ENCODE measurements around the gene SUPT20H. TPM values are rescaled to one million over a fixed set of nuclear protein-coding genes. Genes with fewer than 3 reads are reported as not detected.

SUPT20H gene
- total RNA-seq, 8 experiments from 2014 or later = 27.7 to 89.1 (median 58.5) TPM

DNA sequence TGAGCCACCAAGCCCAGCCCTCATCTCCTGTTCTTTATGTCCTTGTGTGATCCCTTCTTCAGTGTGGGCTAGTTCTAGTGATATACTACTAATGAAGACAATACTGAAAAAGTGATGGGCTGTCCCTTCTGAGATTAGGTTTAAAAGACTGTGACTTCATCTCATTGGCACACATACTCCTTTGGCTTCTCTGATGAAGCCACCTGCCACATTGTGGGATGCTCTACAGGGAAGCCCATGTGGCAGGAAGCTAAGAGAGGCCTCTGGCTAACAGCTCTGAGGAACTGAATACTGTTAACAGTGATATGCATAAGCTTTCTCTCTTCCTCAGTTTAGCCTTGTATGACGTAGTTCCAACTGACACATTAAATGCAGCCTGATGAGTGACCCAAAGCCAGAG, 32.3 kb upstream of the SUPT20H start:
- 0 to 100% (median 83%) methylated on average over 1 of the region's 1 CpG; no CpG with 5 or more reads in 5 of the 10 experiments for WGBS, 10 experiments
- no peak for ATAC-seq (replicated peaks in 6 of 8)
- no peak overlapping the region for H3K4me3 ChIP-seq
- H3K27ac ChIP-seq = no peak overlapping the region
- in situ Hi-C loops (cut with MboI; ENCODE audit: low pct_unique_long_range_greater_than_20kb in 2 of 9, low sequenced_read_pairs in 9 of 9, unreplicated experiment in 9 of 9) = no loop called here
- peaks cover 0 to 8% of the 10 kb centered on the region in 2 donors for H3K4me1 ChIP-seq (replicated peaks in 1 of 2)

- no peak for ATAC-seq (replicated peaks in 6 of 8)
- Histone ChIP-seq H3K27ac (no peak overlapping the region), H3K4me1 (replicated peaks in 1 of 2) (peaks cover 0 to 8% of the 10 kb centered on the region in 2 donors), H3K4me3 (no peak overlapping the region)
- WGBS, 10 experiments = no CpG with 5 or more reads among the region's 2 CpGs
- in situ Hi-C loops (cut with MboI; ENCODE audit: low pct_unique_long_range_greater_than_20kb in 2 of 9, low sequenced_read_pairs in 9 of 9, unreplicated experiment in 9 of 9) = no loop called here
These were observed 31.4 kb upstream of the SUPT20H start for GRCh38 chr13:37090912-37091311.

- Histone ChIP-seq H3K4me3 (no peak overlapping the region), H3K27ac (no peak overlapping the region), H3K4me1 (replicated peaks in 1 of 2) (peaks cover 0 to 8% of the 10 kb centered on the region in 2 donors)
- in situ Hi-C loops (cut with MboI; ENCODE audit: low pct_unique_long_range_greater_than_20kb in 2 of 9, low sequenced_read_pairs in 9 of 9, unreplicated experiment in 9 of 9) = no loop called here
- 40 to 100% (median 94%) methylated on average over 1 to 3 of the region's 3 CpGs; no CpG with 5 or more reads in 2 of the 10 experiments for WGBS, 10 experiments
- ATAC-seq (replicated peaks in 6 of 8) = no peak
These were observed 30.0 kb upstream of the SUPT20H start for GRCh38 chr13:37089495-37089894.

- 52 to 89% (median 78%) methylated on average over 1 to 2 of the region's 2 CpGs for WGBS, 10 experiments
These were observed 28.0 kb upstream of the SUPT20H start for GRCh38 chr13:37087486-37087885.

DNA sequence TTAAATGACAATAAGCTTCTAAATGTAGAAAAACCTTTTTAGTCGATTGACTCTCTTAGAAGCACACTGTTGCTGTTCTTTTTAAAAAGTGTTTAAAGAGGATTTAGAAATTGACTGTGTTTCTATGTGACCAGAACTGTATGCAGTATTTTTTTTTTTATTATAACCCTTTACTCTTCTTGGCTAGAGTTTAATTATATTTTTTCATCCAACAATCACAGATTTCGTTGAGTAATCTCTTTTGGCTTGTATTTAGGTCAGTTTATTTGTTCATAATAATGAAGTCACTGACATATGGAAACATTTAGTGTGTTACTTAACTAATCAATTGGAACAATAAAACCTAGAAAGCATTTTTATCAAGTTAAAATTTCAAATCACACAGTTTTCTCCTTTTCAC, 26.1 kb upstream of the SUPT20H start:
- WGBS, 10 experiments = 0 to 90% (median 66%) methylated on average over 2 of the region's 2 CpGs
- in situ Hi-C loops (cut with MboI; ENCODE audit: low pct_unique_long_range_greater_than_20kb in 2 of 9, low sequenced_read_pairs in 9 of 9, unreplicated experiment in 9 of 9) = no loop called here

More at GRCh38 chr13:37087486-37087885, 28.0 kb upstream of the SUPT20H start:
- Histone ChIP-seq H3K27ac (no peak overlapping the region), H3K4me3 (no peak overlapping the region), H3K4me1 (replicated peaks in 1 of 2) (no peaks in the 10 kb centered on the region)
- in situ Hi-C loops (cut with MboI; ENCODE audit: low pct_unique_long_range_greater_than_20kb in 2 of 9, low sequenced_read_pairs in 9 of 9, unreplicated experiment in 9 of 9) = no loop called here
- ATAC-seq (replicated peaks in 6 of 8) = no peak

DNA sequence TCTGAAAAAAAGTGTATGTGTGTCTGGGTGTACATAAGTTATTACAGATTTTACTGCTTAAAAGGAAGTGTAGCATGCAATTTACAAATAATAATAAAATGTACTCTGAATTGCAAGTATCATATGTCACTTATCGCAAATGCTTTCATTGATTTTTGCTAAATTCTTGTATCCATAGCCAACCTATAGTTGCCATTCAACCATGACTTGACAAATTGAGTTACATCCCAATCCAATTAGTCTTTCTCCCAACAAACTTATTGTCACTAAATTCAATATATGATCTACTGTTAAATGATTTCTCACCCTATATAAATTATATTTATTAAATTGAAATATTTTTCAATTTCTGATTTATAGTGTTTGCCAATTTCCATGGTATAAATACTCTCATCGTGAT, 17.3 kb upstream of the SUPT20H start:
- H3K27ac ChIP-seq = no peak overlapping the region
- H3K4me1 ChIP-seq (replicated peaks in 1 of 2) = peaks cover 0 to under 1% of the 10 kb centered on the region in 2 donors
- in situ Hi-C loops (cut with MboI; ENCODE audit: low pct_unique_long_range_greater_than_20kb in 2 of 9, low sequenced_read_pairs in 9 of 9, unreplicated experiment in 9 of 9) = no loop called here
- ATAC-seq (replicated peaks in 6 of 8) = no peak
- H3K4me3 ChIP-seq = no peak overlapping the region
- WGBS, 10 experiments = 80 to 100% (median 94%) methylated on average over 1 to 2 of the region's 2 CpGs; no CpG with 5 or more reads in 1 of the 10 experiments

More for the DNA sequence above, 26.1 kb upstream of the SUPT20H start:
- no peaks in the 10 kb centered on the region for H3K4me1 ChIP-seq (replicated peaks in 1 of 2)
- no peak overlapping the region for H3K27ac ChIP-seq
- ATAC-seq (replicated peaks in 6 of 8) = no peak
- H3K4me3 ChIP-seq = no peak overlapping the region

DNA sequence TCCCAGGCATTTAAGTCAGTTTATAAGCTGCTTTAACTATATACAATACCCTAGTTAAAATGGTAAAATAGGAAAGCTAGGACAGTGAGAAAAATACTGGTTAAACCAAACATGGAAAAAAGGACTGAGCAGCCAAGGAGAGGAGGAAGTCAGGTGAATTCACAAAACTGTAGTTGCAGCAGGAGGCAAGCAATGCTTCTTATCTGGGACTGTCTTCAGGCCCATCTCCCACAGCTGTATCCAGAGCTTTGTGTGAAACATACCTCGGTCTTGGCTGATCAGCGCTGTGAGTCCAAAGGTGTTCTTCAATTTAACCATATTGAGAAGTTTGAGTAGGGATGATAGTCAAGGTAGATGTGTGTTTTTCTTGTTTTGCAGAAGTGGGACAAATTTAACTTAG, 15.7 kb upstream of the SUPT20H start:
- no peak overlapping the region for H3K4me3 ChIP-seq
- no peak for ATAC-seq (replicated peaks in 6 of 8)
- in situ Hi-C loops (cut with MboI; ENCODE audit: low pct_unique_long_range_greater_than_20kb in 2 of 9, low sequenced_read_pairs in 9 of 9, unreplicated experiment in 9 of 9) = no loop called here
- no peak overlapping the region for H3K27ac ChIP-seq
- WGBS, 10 experiments = 75 to 100% (median 89%) methylated on average over 1 to 2 of the region's 2 CpGs; no CpG with 5 or more reads in 5 of the 10 experiments
- peaks cover 0 to 2% of the 10 kb centered on the region in 2 donors for H3K4me1 ChIP-seq (replicated peaks in 1 of 2)

- ATAC-seq (replicated peaks in 6 of 8) = peak in 3 of 8 experiments; percentile 29 to 53 (median 47)
- H3K27ac ChIP-seq = no peak overlapping the region
- peaks cover 0 to 2% of the 10 kb centered on the region in 2 donors for H3K4me1 ChIP-seq (replicated peaks in 1 of 2)
- WGBS, 10 experiments = 0 to 83% (median 33%) methylated on average over 1 of the region's 1 CpG; no CpG with 5 or more reads in 1 of the 10 experiments
- in situ Hi-C loops (cut with MboI; ENCODE audit: low pct_unique_long_range_greater_than_20kb in 2 of 9, low sequenced_read_pairs in 9 of 9, unreplicated experiment in 9 of 9) = no loop called here
- H3K4me3 ChIP-seq = no peak overlapping the region
These were observed 15.2 kb upstream of the SUPT20H start for GRCh38 chr13:37074703-37075102.

GRCh38 chr13:37072024-37072423, 12.5 kb upstream of the SUPT20H start:
- 35 to 80% (median 62%) methylated on average over 1 to 4 of the region's 4 CpGs; no CpG with 5 or more reads in 1 of the 10 experiments for whole genome bisulfite sequencing, 10 experiments
- ATAC-seq (replicated peaks in 6 of 8) = no peak
- H3K4me1 ChIP-seq (replicated peaks in 1 of 2) = peaks cover 0 to 2% of the 10 kb centered on the region in 2 donors
- H3K27ac ChIP-seq = no peak overlapping the region
- no peak overlapping the region for H3K4me3 ChIP-seq
- in situ Hi-C loops (cut with MboI; ENCODE audit: low pct_unique_long_range_greater_than_20kb in 2 of 9, low sequenced_read_pairs in 9 of 9, unreplicated experiment in 9 of 9) = no loop called here

- Histone ChIP-seq H3K4me1 (replicated peaks in 1 of 2) (peaks cover 0 to 2% of the 10 kb centered on the region in 2 donors), H3K27ac (no peak overlapping the region), H3K4me3 (no peak overlapping the region)
- 80 to 97% (median 87%) methylated on average over 1 to 6 of the region's 7 CpGs; no CpG with 5 or more reads in 5 of the 10 experiments for WGBS, 10 experiments
- in situ Hi-C loops (cut with MboI; ENCODE audit: low pct_unique_long_range_greater_than_20kb in 2 of 9, low sequenced_read_pairs in 9 of 9, unreplicated experiment in 9 of 9) = no loop called here
- peak in 1 of 8 experiments; percentile 73 for ATAC-seq (replicated peaks in 6 of 8)
These were observed 11.5 kb upstream of the SUPT20H start for GRCh38 chr13:37070956-37071355.

DNA sequence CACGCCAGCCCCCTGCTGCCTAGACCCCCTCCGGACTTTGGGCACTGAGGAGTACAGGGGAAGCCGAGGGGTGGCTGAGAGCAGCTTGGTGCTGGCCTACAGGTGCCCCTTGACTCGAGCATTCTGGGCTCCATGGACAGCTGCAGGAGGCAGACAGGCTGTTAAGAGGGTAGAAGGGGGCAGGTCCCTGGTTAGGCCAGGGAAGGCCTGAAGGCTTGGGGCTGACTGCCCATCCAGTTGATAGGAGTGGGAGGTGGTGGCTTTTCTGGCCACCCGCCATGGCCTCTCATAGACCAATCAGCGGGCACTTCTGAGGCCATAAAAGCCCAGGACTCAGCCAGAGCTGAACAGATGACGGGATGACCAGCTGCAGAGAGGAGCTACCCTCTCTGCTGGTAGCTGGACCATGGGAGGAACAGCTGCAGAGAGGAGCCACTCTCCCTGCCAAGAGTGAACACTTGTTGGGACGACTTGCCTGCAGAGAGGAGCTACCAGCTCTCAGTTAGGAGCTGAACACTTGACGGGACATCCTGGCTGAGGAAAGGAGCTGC, 10.7 kb upstream of the SUPT20H start:
- no peak overlapping the region for H3K4me3 ChIP-seq
- in situ Hi-C loops (cut with MboI; ENCODE audit: low pct_unique_long_range_greater_than_20kb in 2 of 9, low sequenced_read_pairs in 9 of 9, unreplicated experiment in 9 of 9) = no loop called here
- WGBS, 10 experiments = 58 to 100% (median 83%) methylated on average over 1 to 5 of the region's 9 CpGs; no CpG with 5 or more reads in 4 of the 10 experiments
- ATAC-seq (replicated peaks in 6 of 8) = no peak
- H3K4me1 ChIP-seq (replicated peaks in 1 of 2) = peaks cover 0 to 2% of the 10 kb centered on the region in 2 donors
- no peak overlapping the region for H3K27ac ChIP-seq

GRCh38 chr13:37069597-37070103, 10.2 kb upstream of the SUPT20H start:
- Histone ChIP-seq H3K4me3 (no peak overlapping the region), H3K4me1 (replicated peaks in 1 of 2) (peaks cover 0 to 2% of the 10 kb centered on the region in 2 donors), H3K27ac (no peak overlapping the region)
- WGBS, 10 experiments = 100% methylated on average over 1 of the region's 22 CpGs; no CpG with 5 or more reads in 8 of the 10 experiments
- ATAC-seq (replicated peaks in 6 of 8) = no peak
- in situ Hi-C loops (cut with MboI; ENCODE audit: low pct_unique_long_range_greater_than_20kb in 2 of 9, low sequenced_read_pairs in 9 of 9, unreplicated experiment in 9 of 9) = no loop called here

DNA sequence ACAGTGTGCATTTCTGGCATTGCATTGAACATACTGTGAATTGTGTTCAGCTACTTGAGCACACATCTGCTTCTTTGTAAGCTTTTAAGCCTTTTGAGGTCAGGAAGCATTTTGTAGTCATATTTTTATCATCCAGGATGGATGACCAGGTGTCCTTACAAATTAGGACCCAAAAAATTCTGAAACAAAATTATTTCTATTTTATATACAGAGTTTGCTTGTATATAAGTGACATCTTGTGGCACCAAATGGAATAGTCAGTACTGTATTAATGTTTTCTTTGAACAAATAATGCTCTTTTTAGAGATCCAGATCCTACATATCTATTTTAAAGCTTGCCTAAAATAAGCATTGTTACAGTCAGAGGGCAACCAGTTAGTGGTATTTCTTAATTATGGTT, 9.5 kb upstream of the SUPT20H start:
- in situ Hi-C loops (cut with MboI; ENCODE audit: low pct_unique_long_range_greater_than_20kb in 2 of 9, low sequenced_read_pairs in 9 of 9, unreplicated experiment in 9 of 9) = no loop called here
- Histone ChIP-seq H3K4me3 (no peak overlapping the region), H3K27ac (no peak overlapping the region), H3K4me1 (replicated peaks in 1 of 2) (peaks cover 0 to 2% of the 10 kb centered on the region in 2 donors)
- no peak for ATAC-seq (replicated peaks in 6 of 8)

DNA sequence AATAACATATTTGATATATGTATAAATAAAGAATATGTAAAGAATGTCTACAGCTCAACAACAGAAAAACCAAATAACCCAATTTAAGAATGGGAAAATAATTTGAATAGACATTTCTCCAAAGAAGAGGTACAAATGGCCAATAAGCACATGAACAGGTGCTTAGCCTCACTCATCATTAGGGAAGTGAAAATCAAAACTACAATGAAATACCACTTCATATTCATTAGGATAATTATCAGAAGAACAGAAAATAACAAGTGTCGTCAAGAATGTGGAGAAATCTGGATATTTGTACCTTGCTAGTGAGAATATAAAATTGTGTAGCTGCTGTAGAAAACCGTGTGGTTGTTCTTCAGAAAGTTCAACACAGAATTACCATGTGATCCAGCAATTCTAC, 8.4 kb upstream of the SUPT20H start:
- Histone ChIP-seq H3K4me1 (replicated peaks in 1 of 2) (peaks cover 0 to 2% of the 10 kb centered on the region in 2 donors), H3K4me3 (no peak overlapping the region), H3K27ac (no peak overlapping the region)
- WGBS, 10 experiments = 25 to 100% (median 84%) methylated on average over 1 to 2 of the region's 2 CpGs; no CpG with 5 or more reads in 2 of the 10 experiments
- ATAC-seq (replicated peaks in 6 of 8) = no peak
- in situ Hi-C loops (cut with MboI; ENCODE audit: low pct_unique_long_range_greater_than_20kb in 2 of 9, low sequenced_read_pairs in 9 of 9, unreplicated experiment in 9 of 9) = no loop called here
